SK-N-SH (cell line): ENCODE results near the gene MSH5. TPM values are rescaled to one million over a fixed set of nuclear protein-coding genes. Genes with fewer than 3 reads are reported as not detected.

Experiments
- CTCF ChIA-PET: fragments of 300-600, 350-600 bp; formaldehyde crosslinking; extraction: SDS; loops from one replicate; lab custom pipeline; 2021; lab: Yijun Ruan, JAX
- POLR2A ChIA-PET: fragments of 350-600 bp; sonication (Branson Sonifier 250); formaldehyde crosslinking; extraction: SDS; loops from one replicate; lab custom pipeline; 2020; ENCODE audit warnings: antibody characterized with exemption, inconsistent platforms; lab: Yijun Ruan, JAX
- DNase-seq: peaks from one replicate; pipeline ENCODE4 v3.0.0; 2012
- H2AFZ ChIP-seq: fragments of 200-600 bp; sonication (generic); 2 replicates; pipeline ENCODE4 v1.8.1; 2016; ENCODE audit warnings: antibody characterized with exemption, mild to moderate bottlenecking, low read depth
- H3F3A ChIP-seq: fragments of 200-600 bp; sonication (generic); replicated peaks from 2 replicates; pipeline ENCODE3; 2016; ENCODE audit warnings: antibody characterized with exemption, mild to moderate bottlenecking; ENCODE audit not compliant: insufficient read depth
- H3K27ac ChIP-seq, 2 experiments: fragments of 200-500 bp in 1 of 2; fragments of 200-600 bp in 1 of 2; sonication (Bioruptor generic) in 1 of 2; sonication (generic), shearing (Covaris generic) in 1 of 2; 2 replicates each; pipeline versions ENCODE4 v1.5.1 to v1.6.1; 2014 to 2016; ENCODE audit warnings: low read depth in 2 of 2, inconsistent platforms in 1 of 2, low read length in 1 of 2, mild to moderate bottlenecking in 1 of 2, mixed read lengths in 1 of 2
- H3K27me3 ChIP-seq: fragments of 200-600 bp; sonication (generic), shearing (Covaris generic); 2 replicates; pipeline ENCODE4 v1.6.1; 2016; ENCODE audit warnings: mixed run types; ENCODE audit not compliant: insufficient read depth
- H3K36me3 ChIP-seq, 2 experiments: fragments of 200-500 bp in 1 of 2; fragments of 200-600 bp in 1 of 2; sonication (Bioruptor generic) in 1 of 2; sonication (generic) in 1 of 2; replicated peaks in 1 of 2; 2 replicates each; pipeline versions ENCODE3 to v1.5.1; 2014 to 2016; ENCODE audit warnings: low read length in 1 of 2, mild to moderate bottlenecking in 1 of 2; ENCODE audit not compliant: insufficient read depth in 2 of 2, control insufficient read depth in 1 of 2
- H3K4me1 ChIP-seq, 2 experiments: fragments of 200-500 bp in 1 of 2; fragments of 200-600 bp in 1 of 2; sonication (Bioruptor generic) in 1 of 2; sonication (generic), shearing (Covaris generic) in 1 of 2; 2 replicates each; pipeline versions ENCODE4 v1.5.1 to v1.6.1; 2014 to 2016; ENCODE audit warnings: low read depth in 1 of 2, low read length in 1 of 2, mixed run types in 1 of 2; ENCODE audit not compliant: insufficient read depth in 2 of 2, control insufficient read depth in 1 of 2
- H3K4me2 ChIP-seq: fragments of 200-600 bp; sonication (generic), shearing (Covaris generic); 2 replicates; pipeline ENCODE4 v1.6.1; 2017; ENCODE audit warnings: mixed run types
- H3K4me3 ChIP-seq, 2 experiments: fragments of 200-500 bp in 1 of 2; fragments of 200-600 bp in 1 of 2; sonication (Bioruptor generic) in 1 of 2; sonication (generic), shearing (Covaris generic) in 1 of 2; 2 replicates each; pipeline versions ENCODE4 v1.5.1 to v1.8.1; 2014 to 2016; ENCODE audit warnings: low read depth in 2 of 2, inconsistent platforms in 1 of 2, low read length in 1 of 2, mild to moderate bottlenecking in 1 of 2, mixed read lengths in 1 of 2, moderate library complexity in 1 of 2
- H3K79me2 ChIP-seq: fragments of 200-600 bp; sonication (generic); 2 replicates; pipeline ENCODE4 v1.8.1; 2017; ENCODE audit warnings: mild to moderate bottlenecking; ENCODE audit not compliant: insufficient read depth
- H3K9ac ChIP-seq: fragments of 200-600 bp; sonication (generic); 2 replicates; pipeline ENCODE4 v1.6.1; 2017; ENCODE audit warnings: mixed run types
- H3K9me2 ChIP-seq: fragments of 200-600 bp; sonication (generic); 2 replicates; pipeline ENCODE4 v1.6.1; 2017; ENCODE audit warnings: mixed run types
- H3K9me3 ChIP-seq: fragments of 200-600 bp; sonication (generic); 2 replicates; pipeline ENCODE4 v1.6.1; 2017; ENCODE audit warnings: mixed run types, mild to moderate bottlenecking, moderate library complexity
- H4K20me1 ChIP-seq: fragments of 200-600 bp; sonication (generic); 2 replicates; pipeline ENCODE4 v1.6.1; 2017; ENCODE audit warnings: mild to moderate bottlenecking, mixed run types; ENCODE audit not compliant: insufficient read depth
- CHD2 ChIP-seq: fragments of 150-350 bp; IDR thresholded peaks from 2 replicates; pipeline ENCODE4 v1.6.1; 2018; ENCODE audit warnings: low read length; ENCODE audit not compliant: partially characterized antibody
- ELF1 ChIP-seq: IDR thresholded peaks from 2 replicates; pipeline ENCODE4 v1.4.0; 2012
- EZH2phosphoT487 ChIP-seq: fragments of 200-600 bp; sonication (generic); IDR thresholded peaks from 2 replicates; pipeline ENCODE4 v1.6.1; 2017; ENCODE audit warnings: low read depth, mixed run types, mild to moderate bottlenecking, antibody characterized with exemption, moderate library complexity, borderline replicate concordance
- FOSL2 ChIP-seq: IDR thresholded peaks from 2 replicates; pipeline ENCODE4 v1.4.0; 2012; ENCODE audit warnings: low read depth, mild to moderate bottlenecking, moderate library complexity, borderline replicate concordance
- FOXJ3 ChIP-seq: sonication (generic); formaldehyde crosslinking; IDR thresholded peaks from 2 replicates; pipeline ENCODE4 v1.5.1; 2020; ENCODE audit warnings: mild to moderate bottlenecking, missing genetic modification reagents
- FOXM1 ChIP-seq: IDR thresholded peaks from 2 replicates; pipeline ENCODE4 v1.4.0; 2012; ENCODE audit warnings: low read depth, mild to moderate bottlenecking
- GATA2 ChIP-seq: sonication (generic); formaldehyde crosslinking; IDR thresholded peaks from 2 replicates; pipeline ENCODE4 v1.5.0; 2020; ENCODE audit warnings: mild to moderate bottlenecking, missing genetic modification reagents
- JUND ChIP-seq: IDR thresholded peaks from 2 replicates; pipeline ENCODE4 v1.4.0; 2012
- MXI1 ChIP-seq: IDR thresholded peaks from 2 replicates; pipeline ENCODE4 v1.6.1; 2012; ENCODE audit warnings: mild to moderate bottlenecking, low read depth, low read length, improper control_type of control experiment
- NFIC ChIP-seq: IDR thresholded peaks from 2 replicates; pipeline ENCODE4 v1.4.0; 2012; ENCODE audit warnings: borderline replicate concordance
- PBX3 ChIP-seq: IDR thresholded peaks from 2 replicates; pipeline ENCODE4; 2012
- RCOR1 ChIP-seq: fragments of 150-350 bp; IDR thresholded peaks from 2 replicates; pipeline ENCODE4 v1.6.1; 2017; ENCODE audit warnings: antibody characterized with exemption, low read length
- RFX5 ChIP-seq: IDR thresholded peaks from 2 replicates; pipeline ENCODE4 v1.6.1; 2012; ENCODE audit warnings: mild to moderate bottlenecking, improper control_type of control experiment, low read length
- TCF12 ChIP-seq: IDR thresholded peaks from 2 replicates; pipeline ENCODE4 v1.4.0; 2012
- TEAD4 ChIP-seq: IDR thresholded peaks from 2 replicates; pipeline ENCODE4 v1.4.0; 2012; ENCODE audit warnings: mild to moderate bottlenecking, borderline replicate concordance; ENCODE audit not compliant: insufficient read depth
- WGBS: methylation state at CpG from one replicate; pipeline ENCODE4 v1.1.6; 2017; ENCODE audit warnings: low lambda C conversion rate; 5-methylcytosine and 5-hydroxymethylcytosine counted together
- polyA plus RNA-seq, 3 experiments: library from polyadenylated mRNA; depleted of rRNA; stranded (reverse); fragments of >200 nt; gene quantifications; 2 replicates each; pipeline ENCODE4 v1.2.3, GENCODE V29; 2012
- TF ChIP-seq, protein P1 (sequence below): fragments of 200-600 bp; sonication (generic); IDR thresholded peaks from 2 replicates; pipeline ENCODE4 v1.6.1; 2017; ENCODE audit warnings: antibody characterized with exemption, mild to moderate bottlenecking, moderate library complexity
- TF ChIP-seq, protein P2 (sequence below): fragments of 150-350 bp; IDR thresholded peaks from 2 replicates; pipeline ENCODE4 v1.6.1; 2016; ENCODE audit warnings: mild to moderate bottlenecking, low read depth, low read length
- TF ChIP-seq, protein P3 (sequence below): IDR thresholded peaks from 2 replicates; pipeline ENCODE4 v1.4.0; 2012; ENCODE audit warnings: low read depth

The MSH5 gene
- polyA plus RNA-seq, 1 of the 3 experiments (the other 2 are of a cell fraction): 16.0 TPM

GRCh38 chr6:31692353-31692752 lies 47.5 kb upstream of the MSH5 start:
- ChIA-PET POLR2A (no interaction called here), CTCF (interaction anchor here (1.2 to 4.5 kb wide), 3 partner anchors 12 to 138 kb away, joined by 3 to 29 read pairs (median 8); partner anchors contain the start of gene LY6G5C)
- no peaks in the 10 kb centered on the region for H3K79me2 ChIP-seq
- WGBS: 93% methylated on average over 4 of the region's 4 CpGs
- TF ChIP-seq TCF12 (no peak), ELF1 (no peak), TEAD4 (no peak), FOXM1 (no peak), FOXJ3 (CRISPR knock-in tag) (no peak), RFX5 (no peak), RCOR1 (no peak), EZH2phosphoT487 (no peak), MXI1 (no peak), CHD2 (no peak), PBX3 (no peak), NFIC (no peak), GATA2 (CRISPR knock-in tag) (no peak), JUND (no peak), FOSL2 (no peak)
- TF ChIP-seq, protein P1, sequence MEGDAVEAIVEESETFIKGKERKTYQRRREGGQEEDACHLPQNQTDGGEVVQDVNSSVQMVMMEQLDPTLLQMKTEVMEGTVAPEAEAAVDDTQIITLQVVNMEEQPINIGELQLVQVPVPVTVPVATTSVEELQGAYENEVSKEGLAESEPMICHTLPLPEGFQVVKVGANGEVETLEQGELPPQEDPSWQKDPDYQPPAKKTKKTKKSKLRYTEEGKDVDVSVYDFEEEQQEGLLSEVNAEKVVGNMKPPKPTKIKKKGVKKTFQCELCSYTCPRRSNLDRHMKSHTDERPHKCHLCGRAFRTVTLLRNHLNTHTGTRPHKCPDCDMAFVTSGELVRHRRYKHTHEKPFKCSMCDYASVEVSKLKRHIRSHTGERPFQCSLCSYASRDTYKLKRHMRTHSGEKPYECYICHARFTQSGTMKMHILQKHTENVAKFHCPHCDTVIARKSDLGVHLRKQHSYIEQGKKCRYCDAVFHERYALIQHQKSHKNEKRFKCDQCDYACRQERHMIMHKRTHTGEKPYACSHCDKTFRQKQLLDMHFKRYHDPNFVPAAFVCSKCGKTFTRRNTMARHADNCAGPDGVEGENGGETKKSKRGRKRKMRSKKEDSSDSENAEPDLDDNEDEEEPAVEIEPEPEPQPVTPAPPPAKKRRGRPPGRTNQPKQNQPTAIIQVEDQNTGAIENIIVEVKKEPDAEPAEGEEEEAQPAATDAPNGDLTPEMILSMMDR: no peak
- TF ChIP-seq, protein P2, sequence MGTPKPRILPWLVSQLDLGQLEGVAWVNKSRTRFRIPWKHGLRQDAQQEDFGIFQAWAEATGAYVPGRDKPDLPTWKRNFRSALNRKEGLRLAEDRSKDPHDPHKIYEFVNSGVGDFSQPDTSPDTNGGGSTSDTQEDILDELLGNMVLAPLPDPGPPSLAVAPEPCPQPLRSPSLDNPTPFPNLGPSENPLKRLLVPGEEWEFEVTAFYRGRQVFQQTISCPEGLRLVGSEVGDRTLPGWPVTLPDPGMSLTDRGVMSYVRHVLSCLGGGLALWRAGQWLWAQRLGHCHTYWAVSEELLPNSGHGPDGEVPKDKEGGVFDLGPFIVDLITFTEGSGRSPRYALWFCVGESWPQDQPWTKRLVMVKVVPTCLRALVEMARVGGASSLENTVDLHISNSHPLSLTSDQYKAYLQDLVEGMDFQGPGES: no peak
- TF ChIP-seq, protein P3, sequence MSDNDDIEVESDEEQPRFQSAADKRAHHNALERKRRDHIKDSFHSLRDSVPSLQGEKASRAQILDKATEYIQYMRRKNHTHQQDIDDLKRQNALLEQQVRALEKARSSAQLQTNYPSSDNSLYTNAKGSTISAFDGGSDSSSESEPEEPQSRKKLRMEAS: no peak
- H3K9ac ChIP-seq: no peak overlapping the region
- no peak overlapping the region for H2AFZ ChIP-seq
- H3K4me1 ChIP-seq: no peaks in the 10 kb centered on the region
- no peaks in the 10 kb centered on the region for H3F3A ChIP-seq
- peaks cover 22 to 53% of the 10 kb centered on the region in 2 experiments for H3K36me3 ChIP-seq
- DNase-seq: no peak
- no peaks in the 10 kb centered on the region for H3K27me3 ChIP-seq
- no peaks in the 10 kb centered on the region for H3K9me2 ChIP-seq
- H3K4me2 ChIP-seq: no peak overlapping the region
- no peaks in the 10 kb centered on the region for H3K9me3 ChIP-seq
- H4K20me1 ChIP-seq: no peaks in the 10 kb centered on the region
- no peak overlapping the region for H3K27ac ChIP-seq
- no peak overlapping the region for H3K4me3 ChIP-seq
